HG02938 (cell line): ENCODE measurements around the gene STON1.
"Not testable (repeated sequence)": the region's sequence is repeated elsewhere in the genome, so short reads cannot be mapped to it uniquely, and the experiment has no call there.

Experiments used
- ATAC-seq: cut with Tn5 transposase; IDR thresholded peaks from one replicate; pipeline ENCODE4 v1.9.1; 2021; ENCODE audit warnings: mild to moderate bottlenecking, moderate library complexity; ENCODE audit not compliant: unreplicated experiment

The STON1 gene

DNA sequence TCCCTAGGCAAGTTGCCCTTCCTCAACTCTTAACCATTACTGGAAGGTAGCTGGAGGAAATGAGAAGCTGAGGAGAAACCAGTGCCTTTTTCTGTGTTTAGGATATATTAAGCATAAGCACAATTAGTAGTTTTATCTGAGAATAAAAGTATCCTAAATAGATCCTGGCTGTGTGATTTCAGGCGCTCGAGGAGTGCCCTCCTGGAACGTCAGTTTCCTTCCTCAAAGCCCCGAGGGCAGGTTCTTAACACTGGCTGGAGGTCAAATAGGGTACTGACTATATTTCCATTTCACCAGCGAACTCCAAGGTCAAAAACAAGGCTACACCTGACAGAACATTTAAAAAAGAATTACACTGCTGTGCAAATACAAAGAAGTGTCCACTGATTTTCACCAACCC lies 1.5 kb upstream of the STON1 start:
- ATAC-seq = no peak

DNA sequence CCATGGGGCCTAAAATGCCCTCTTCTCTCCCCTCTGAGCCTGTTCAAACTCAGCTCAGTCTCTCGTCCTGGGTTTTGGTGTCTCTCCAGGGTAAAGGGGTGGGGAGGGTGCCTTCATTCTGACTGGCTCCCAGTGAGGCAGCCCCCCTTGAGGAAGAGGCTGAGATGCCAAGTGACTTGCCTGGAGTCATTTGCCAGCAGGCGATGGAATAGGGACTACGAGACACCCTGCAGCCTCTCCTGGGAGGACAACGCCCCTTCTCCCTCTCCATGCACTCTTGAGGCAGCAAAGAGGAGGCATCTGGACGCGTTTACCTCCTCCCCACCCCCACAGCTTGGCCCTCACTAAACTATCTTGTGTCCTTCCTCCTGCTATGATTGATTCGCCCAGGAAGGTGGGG lies 760 bp upstream of the STON1 start:
- no peak for ATAC-seq

DNA sequence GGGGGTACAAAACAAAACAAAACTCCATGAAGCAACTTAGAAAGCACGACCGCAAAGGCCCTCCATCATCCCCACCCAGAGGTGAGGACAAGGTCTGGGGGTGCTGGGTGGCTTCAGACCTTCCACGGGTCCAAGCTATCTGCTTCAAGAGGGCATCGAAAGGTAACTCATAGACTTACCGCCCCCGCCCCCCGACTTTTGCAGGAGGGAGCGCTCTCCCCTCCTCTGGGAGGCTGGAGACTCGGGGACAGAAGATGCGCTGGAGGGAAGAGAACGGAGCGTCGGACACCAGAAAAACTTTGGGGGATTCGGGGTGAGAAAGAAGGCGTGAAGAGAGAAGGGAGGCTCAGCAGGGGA lies 300 bp upstream of the STON1 start:
- ATAC-seq = no peak

DNA sequence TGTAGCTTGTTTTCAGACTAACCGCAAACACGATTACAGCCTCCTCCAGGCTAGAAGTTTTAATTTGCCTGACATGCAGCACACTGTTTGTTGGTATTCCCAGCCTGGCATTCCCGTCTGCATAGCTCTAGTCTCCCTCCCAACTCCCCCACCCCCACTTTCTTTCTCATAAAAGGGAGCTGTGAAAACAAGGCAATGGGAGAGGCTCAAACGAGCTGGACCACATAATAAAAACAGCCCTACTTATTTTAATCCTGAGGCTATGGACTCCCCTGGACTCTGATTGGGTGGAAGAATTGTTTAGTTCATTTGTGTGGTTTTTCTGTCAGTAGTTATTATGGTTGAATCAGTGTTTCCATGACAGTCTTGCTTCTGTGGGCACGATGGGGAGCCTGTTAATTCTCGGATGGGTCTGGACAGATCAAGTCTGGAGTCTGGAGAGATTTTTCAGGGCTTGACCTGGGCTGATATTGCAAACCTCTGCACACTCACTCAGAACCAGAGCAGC lies 1.2 kb downstream of the STON1 start:
- no peak for ATAC-seq

DNA sequence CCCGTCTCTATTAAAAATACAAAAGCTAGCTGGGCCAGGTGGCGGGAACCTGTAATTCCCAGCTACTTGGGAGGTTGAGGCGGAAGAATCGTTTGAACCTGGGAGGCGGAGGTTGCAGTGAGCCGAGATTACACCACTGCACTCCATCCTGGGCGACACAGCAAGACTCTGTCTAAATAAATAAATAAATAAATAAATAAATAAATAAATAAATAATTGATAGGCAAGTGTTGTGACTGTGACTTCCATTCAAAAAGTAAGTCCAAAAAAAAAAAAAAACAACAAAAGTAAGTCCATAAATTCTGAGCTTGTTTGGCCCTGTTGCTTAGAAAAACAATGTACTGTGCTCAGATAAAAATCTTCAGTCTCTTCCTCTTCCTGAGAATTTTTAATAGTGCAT lies 2.2 kb downstream of the STON1 start:
- ATAC-seq = no peak

DNA sequence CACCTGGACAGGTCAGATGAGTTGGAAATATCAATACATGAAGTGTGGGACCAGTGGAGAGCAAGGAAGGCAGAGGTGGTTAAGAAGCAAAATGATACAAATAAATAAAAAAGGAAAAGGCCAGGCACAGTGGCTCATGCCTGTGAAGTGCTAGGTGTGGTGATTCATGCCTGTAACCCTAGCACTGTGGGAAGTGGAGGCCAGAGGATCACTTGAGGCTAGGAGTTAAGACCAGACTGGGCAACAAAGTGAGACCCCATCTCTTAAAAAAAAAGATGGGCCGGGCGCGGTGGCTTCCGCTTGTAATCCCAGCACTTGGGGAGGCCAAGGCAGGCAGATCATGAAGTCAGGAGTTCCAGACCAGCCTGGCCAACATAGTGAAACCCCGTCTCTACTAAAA lies 2.9 kb downstream of the STON1 start:
- ATAC-seq = no peak

DNA sequence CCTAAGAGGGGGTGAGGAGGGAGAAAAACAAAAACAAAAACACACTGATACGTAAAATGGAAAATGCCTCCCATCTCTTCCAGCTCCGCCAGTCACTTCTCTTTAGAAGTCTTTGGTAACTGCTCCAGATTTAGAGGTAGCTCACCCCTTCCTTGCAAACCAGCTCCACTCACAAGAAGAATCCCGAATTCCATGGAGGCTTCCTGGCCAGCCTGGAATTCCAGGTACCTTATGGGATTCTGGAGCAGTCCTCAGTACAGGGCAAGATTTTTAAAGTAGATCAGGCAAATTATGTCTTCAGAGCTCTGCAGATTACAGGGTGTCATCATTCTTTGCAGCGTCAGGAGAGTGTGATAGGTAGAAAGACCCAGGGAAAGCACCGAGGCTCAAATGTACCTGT lies 4.8 kb downstream of the STON1 start:
- no peak for ATAC-seq

DNA sequence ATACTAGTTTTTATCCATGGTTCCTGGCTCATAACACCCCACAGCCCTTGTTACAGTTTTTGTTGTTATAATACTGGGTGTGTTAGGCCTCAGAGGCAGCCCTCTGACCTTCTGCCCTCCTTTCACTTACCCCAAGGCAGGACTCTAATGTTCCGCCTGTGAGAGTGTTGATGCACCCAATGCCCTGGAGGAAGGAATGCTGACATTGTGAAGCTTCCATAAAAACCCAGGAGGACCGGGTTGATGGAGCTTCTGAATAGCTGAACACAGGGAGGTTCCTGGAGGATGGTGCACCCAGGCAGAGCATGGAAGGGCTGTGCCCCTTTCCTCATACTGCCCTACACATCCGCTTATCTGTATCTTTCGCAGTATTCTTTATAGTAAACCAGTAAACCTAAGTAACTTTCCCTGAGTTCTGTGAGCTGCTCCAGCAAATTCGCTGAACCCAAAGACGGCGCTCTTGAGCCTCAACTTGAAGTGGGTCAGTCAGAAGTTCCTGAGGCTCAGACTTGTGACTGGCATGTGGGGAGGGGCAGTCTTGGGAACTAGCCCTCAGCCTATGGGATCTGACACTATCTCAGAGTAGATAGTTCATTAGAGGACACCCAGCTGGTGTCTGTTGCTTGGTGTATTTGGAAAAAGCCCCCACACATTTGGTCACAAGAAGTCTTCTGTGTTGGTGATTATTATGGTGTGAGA lies 10.4 kb downstream of the STON1 start:
- ATAC-seq = no peak

DNA sequence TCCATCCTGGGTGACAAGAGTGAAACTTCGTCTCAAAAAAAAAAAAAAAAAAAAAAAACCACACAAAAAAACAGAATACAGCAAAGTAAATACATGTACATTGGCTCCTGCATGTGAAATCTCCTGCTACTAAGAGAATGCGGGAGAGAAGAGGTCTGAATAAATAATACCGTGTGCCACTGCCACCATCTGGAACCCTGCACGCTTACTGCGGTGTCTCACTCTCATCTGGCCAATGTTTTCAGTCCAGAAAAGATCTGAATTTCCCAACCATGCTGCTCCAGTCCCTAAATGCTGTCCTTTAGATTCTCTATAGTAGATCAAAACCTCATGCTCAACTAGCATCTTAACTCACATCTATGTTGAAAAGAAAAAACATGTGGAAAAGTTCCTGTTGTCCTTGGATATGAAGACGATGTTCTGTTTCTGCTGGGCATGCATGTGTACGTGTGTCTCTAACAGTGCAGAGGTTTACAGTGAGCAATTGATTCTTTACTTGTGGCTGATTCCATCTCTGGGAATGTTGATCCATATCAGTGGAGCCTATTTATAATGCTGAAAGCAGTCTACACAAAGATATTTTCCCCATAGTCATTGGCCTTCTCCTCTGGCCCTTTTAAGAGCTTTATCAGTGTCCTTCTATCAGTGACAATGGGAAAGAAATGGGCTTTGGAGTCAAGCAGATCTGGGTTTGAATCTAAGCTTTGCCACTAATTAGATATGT lies 11.9 kb downstream of the STON1 start:
- no peak for ATAC-seq

DNA sequence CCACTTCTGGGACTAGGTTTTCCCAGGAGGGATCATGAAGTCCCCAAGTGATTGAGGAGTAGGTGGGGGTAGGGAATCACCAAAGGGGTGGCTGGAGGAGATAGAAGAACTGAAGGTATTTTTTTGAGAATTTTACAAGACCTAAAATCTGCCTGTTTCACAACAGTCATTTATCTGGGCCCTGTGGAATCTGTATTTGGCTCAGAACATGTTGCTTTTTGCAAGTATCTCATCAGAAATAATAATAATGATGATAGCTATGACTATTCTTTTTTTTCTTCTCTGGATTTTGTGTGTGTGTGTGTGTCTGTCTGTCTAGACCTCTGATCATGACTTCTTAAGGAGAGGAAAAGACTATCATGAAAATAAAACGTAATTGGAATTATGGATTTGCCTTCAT lies 13.9 kb downstream of the STON1 start:
- ATAC-seq = no peak

DNA sequence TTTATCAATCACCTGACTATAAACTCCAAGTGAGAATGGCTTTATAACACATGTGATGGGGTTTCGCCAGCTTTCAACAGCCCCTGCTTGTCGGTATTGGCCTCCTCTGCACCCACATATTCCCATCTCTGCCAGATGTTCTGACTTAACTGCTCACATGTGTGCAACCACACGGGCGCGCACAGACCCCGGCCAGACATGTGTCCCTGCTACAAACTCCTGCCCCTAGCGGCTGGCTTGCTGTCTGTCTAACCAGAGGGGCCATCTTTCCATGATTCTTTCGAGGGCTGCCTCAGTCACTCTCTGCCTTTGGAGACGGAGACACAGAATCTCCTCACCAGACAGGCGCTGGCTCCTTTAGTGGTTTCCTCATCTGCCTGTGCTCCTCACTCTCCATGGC lies 15.3 kb downstream of the STON1 start:
- no peak for ATAC-seq

DNA sequence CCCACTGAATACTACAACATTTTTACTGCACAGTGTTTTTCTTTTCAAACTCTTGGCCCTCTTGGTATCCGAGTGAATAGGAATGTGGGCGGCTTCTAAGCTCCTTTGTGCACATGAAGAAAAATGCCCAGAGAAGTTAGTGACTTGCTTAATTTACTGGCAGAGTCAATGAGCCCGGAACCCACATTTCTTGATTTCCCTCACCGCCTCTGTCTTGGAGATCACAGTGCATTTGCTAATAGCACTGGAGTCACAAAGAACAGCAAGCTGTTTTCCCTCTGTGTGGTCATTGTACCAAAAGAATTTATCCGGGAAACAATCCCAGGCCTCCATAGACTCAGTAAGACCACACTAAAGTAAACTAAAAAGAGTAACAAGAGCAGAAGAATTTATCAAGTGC lies 18.9 kb downstream of the STON1 start:
- no peak for ATAC-seq

DNA sequence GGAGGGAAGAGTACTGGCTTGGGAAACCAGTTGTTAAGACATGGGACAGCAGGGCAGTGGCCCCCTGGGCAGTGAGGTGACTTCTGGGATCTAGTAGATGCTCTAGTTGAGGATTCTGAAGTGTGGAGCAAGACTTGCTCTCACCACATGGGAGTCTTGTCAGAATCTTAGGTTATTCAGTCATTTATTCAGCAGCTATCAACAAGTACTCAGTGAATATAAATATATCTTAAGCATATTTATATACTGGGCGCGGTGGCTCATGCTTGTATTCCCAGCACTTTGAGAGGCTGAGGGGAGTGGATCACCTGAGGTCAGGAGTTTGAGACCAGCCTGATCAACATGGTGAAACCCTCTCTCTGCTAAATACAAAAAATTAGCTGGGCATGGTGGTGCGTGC lies 20.0 kb downstream of the STON1 start:
- ATAC-seq = no peak

DNA sequence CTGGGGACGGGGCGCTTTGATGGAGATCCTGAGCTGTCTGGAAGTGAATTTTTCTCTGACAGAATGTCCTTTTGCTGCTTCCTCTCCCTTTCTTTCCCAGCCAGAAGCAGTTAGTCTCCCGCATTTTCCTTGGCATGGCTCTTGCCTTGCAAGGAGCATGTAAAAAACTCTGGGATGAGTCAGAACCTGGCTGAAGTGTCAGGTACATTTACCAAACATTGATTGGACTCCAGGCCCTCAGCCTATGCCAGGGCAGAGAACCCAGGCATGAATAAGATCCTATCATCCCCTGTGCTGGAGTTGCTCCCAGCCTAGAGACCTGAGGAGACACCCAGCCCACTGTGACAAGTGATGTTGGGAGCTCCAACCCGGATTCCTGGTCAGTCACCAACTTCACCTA lies 21.6 kb downstream of the STON1 start:
- ATAC-seq = no peak

DNA sequence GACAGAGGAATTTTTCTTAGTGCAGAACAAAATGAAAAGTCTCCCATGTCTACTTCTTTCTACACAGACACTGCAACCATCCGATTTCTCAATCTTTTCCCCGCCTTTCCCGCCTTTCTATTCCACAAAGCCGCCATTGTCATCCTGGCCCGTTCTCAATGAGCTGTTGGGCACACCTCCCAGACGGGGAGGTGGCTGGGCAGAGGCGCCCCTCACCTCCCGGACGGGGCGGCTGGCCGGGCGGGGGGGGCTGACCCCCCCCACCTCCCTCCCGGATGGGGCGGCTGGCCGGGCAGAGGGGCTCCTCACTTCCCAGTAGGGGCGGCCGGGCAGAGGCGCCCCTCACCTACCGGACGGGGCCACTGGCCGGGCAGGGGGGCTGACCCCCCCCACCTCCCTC lies 25.1 kb downstream of the STON1 start:
- not testable (repeated sequence) for ATAC-seq

DNA sequence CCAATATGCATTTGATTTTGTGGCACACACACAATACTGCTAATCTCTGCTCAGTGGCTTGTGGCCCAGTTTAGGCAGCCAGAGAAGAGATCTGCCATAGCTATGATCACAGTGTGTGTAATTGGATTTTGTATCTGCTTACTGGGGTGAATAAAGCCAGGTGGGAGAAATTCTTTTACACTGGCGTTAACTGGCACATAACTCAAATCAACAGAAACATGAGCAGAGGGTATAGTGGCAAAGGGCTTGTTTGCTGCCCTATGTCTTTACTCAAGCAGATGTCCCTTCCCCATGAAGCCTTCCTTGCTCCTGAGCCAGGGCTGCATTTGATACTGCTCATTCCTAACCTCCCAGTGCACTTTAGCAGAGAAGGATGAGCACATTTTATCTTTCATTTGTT lies 28.5 kb downstream of the STON1 start:
- ATAC-seq = no peak

DNA sequence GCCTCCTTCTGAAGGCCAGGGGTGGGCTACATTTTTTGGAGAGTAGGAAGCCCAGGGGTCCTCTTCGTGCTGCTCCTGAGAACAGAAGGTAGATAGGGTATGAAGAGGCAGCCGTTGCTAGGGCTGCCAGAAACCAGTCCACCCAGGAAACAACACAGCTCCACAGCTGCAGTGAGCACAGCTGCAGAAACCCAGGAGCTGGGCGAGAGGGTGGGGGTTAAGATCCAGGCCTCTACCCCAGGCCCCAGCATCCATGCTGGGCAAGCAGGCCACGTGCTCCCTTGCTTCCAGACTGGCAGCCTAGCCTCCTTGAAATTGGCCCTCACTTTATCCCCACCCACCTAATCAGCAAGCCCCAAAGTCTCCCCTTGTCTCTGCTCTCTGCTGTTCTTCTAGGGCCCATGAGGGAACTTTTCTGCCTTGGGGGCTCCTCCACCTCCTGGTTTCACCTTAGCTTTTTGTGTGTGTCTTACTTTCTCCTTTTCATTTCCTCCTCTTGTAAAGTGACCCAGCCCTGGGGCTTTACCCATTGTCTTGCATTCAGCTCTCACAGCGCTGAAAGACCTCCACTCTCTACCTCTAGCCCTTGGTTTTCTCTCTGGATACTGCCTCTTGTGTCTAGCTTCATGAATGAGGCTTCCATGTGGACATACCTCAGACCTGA lies 30.7 kb downstream of the STON1 start:
- ATAC-seq = no peak

DNA sequence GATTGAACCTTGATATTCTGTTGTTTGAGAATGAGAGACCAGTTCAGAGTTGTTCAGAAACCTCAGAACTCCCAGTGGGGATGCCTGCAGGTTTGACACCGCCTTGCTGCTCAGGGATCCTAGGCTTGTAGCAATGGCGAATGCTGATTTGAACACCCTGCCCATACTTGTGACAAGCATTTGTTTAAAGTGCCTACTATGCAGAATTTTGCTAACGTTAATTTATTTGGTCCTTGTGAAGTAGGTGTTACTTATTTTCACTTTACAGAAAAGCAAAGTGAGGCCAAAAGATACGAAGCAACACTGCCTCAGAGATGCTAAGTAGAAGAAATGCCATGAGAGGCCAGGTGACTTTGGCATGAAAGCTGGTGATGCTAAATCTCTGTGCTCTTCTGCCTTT lies 32.3 kb downstream of the STON1 start:
- no peak for ATAC-seq

DNA sequence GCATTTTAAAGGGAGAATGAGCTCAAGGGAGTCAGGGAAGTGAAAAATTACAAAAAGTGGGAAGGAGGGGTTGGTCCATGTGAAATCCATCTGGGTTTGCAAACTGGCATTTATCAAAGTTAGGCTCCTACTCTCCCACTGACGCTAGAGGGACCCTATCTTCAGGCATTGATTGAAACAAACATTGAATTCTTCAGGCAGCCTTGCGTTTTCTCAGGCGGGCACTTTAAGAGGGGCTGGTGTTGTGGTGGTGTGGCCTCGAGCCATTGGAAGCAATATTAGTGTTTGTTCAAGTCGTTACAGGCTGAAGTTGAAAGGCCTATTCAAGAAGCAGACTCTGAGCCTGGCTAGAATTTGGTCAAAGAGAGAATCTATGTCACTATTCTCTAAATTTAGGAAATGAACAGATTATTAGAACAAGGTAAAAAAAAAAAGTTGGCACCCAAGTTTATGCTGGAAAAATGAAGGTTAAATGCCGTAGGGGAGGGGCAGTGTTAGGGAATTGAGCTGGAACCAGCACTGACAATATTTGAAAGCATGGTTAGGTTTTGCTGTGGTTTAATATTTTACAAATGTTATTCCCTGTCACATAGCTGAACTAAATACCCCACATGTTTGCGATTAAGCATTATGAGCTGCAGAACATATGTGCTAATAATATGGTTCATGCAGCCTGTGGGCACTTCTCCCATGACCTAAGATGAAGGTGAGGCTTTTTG lies 36.8 kb downstream of the STON1 start:
- no peak for ATAC-seq

DNA sequence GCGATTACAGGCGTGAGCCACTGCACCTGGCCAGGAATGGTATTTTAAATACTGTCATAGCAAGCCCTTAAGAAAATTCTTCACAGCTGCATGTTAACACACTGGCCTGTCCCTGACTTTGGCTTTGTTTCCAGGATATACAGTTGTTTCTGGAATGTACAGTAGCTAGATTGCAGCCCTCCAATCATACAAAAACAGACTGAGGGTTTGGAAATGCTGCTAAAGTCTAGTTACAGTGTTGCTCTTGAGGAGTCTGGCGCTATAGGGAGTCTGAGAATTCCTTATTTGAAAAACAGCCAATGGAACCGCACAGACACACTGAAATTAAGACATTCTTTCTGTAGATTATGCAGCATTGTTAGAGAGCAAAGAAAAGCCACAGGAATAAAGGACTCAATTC lies 37.7 kb downstream of the STON1 start:
- no peak for ATAC-seq

DNA sequence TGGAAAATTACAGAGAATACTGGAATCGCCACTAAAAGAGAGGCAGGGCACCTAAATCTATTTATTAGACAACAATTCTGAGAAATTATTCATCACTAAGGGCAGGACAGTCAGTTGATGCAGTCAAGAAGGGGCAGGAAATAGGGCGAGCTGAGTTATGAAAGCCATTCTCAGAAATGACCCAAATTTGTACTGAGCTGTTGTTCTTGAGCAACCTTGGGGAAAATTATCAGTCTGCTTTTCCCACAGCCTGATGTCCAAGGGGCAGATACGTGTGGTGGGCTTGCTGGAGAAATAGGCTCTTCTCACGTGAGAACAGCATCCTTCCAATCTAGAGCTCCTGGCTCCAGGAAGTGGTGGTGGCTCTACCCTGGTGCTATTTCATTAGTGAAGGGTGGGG lies 38.6 kb downstream of the STON1 start:
- no peak for ATAC-seq

DNA sequence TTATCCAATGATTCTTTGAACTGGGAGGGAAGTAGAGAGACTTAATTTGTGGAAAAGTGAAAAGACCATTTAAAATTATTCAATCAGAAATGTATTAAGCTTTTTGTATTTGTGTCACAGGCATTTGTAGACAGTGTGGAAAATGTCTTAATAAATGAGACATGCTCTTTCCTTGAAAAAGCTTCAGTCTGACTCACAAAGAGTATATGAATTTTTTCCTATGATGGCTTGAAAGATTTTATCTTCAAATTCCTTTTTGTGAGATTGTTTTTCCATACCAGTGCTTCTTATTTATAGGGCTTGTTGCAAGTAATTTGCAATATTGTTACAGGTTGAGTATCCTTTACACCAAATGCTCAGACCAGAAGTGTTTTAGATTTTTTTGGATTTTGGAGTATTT lies 39.5 kb downstream of the STON1 start:
- no peak for ATAC-seq
